GM19328 (cell line): Measurements from ENCODE around the gene STK10.
A peak's percentile ranks its signal among the peaks of the same experiment; 100 is the strongest.

Source experiments
- ATAC-seq: cut with Tn5 transposase; IDR thresholded peaks from one replicate; pipeline ENCODE4 v1.9.1; 2021; ENCODE audit warnings: mild to moderate bottlenecking, moderate library complexity; ENCODE audit not compliant: unreplicated experiment

Gene STK10

GRCh38 chr5:172189693-172190296 lies 1.8 kb upstream of the STK10 start:
- ATAC-seq: no peak

DNA sequence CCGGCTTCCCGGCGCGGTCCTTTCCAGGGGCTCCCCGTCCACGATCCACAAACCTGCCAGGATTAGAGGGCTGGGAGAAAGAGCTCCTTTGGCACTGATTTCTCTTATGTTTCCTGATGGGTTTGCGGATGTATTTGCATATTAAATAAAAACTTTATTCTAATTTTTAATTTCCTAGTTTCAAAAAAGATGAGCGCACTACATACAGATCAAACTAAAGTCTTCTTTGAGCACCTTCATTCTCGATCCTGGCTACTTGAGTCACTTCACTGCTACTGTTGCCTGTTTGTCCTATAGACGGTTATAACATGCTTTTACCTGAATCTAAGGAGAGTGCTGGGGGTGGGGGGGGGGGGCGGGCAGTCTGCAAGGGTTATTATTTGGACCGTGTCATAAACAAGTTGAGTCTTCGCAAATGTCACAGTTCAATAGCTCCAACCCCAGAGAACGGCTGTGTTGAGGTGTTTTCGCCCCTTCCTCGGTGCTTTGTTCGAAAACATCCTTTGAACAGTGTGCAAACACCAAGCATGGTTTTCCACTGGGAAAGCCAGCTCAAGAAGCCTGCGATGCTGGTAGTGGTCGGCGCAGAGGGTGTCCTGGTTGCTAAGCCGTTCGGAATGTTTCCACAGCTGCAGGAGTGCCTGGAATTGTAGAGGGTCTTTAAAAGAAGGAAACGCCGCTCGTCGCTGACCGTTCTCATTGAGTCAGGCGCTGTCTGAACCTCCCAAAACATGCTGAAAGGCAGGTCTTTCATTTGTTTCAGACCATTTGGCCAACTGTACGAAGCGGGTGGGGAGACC lies 1.1 kb upstream of the STK10 start:
- no peak for ATAC-seq

DNA sequence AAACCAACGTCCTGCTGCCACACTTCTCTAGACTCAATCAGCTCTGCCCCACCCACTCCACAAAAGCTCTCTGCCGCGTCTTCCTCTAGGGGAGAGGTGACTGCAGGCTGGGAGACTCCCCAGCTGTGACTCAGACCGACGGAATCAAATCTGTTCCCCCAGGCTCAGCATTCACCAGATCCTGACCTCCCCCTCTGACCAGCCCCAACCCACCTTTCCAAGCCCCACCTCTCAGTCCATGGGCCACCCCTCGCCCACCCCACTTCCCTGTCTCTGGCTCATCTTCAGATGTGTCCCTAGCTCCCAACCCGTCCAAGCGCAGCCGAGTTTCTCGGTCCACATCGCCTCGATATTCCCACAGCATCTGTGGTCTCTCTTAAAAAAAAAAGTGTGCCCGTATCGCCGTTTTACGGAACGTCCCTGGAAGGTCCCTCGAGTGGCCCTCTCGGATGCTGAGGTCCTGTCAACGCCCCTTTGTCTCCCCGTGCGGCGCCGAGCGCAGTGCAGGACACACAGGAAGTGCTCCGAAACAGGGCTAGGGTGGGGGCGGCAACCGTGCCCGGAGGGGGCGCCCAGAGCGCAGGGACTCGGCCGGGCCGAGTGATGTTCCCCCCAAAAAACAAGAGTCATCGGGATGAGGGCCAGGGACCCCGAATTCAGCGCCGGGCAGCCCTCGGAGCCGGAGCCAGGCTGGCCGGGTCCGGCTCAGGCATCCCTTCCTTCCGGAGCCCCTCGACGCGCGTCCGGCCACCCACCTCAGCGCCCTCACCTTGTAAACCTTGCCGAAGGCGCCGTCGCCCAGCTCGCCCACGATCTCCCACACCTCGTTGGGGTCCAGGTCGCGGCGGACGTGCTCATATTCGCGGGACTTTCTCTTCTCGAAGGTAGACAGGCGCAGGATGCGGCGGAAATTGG lies 649 bp downstream of the STK10 start:
- no peak for ATAC-seq

GRCh38 chr5:172186114-172186695 lies 1.8 kb downstream of the STK10 start:
- ATAC-seq: no peak

- ATAC-seq: no peak
These were observed 2.9 kb downstream of the STK10 start for GRCh38 chr5:172185096-172185461.

DNA sequence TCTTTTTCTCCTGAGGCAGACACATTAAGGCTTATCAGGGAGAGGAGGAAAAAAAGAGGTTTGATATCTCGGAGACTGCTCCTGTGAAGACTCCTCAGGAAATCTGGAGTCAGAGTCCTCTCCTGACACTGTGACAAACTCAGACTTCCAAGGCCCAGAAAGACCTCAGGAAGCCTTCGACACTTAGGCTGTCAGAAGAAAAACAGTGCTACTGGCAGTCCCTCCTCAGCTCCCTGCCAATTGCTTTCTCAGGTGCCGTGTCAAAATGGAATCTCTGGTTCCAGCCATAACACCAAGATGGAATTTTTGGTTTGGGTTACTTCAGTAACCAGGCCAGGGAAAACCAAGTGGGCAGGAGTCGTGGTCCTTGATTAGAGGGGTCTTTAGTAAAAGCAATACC lies 4.1 kb downstream of the STK10 start:
- ATAC-seq: no peak

DNA sequence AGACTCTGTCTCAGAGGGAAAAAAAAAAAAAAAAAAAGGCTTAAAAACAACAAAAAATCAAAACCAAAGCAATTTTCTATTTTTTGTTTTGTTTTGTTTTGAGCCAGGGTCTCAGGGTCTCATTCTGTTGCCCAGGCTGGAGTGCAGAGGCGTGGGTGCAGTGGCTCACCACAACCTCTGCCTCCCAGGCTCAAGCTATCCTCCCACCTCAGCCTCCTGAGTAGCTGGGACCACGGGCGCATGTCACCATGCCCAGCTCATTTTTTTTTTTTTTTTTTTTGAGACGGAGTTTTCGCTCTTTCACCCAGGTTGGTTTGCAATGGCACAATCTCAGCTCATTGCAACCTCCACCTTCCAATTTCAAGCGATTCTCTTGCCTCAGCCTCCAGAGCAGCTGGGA lies 5.7 kb downstream of the STK10 start:
- no peak for ATAC-seq

DNA sequence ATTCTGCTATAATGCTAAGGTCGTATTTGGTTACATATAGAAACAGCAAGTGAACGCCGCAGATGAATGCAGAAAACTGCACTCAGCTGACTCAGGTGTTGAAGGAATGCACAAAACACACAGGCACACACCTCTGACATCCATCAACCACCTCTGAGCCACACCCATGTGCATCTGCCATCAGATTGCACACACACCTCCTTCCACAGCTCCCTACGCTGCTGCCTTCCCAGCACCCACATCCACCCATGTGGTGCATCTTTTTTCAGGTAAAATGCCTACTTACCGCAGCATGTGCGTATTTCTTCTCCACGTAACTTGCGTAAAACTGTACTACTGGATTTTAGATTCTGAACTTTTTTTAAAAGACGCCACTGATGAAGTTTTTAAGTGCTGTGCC lies 7.1 kb downstream of the STK10 start:
- ATAC-seq: no peak

GRCh38 chr5:172178991-172179989 lies 8.7 kb downstream of the STK10 start:
- no peak for ATAC-seq

- ATAC-seq: no peak
These were observed 9.6 kb downstream of the STK10 start for GRCh38 chr5:172178301-172178987.

DNA sequence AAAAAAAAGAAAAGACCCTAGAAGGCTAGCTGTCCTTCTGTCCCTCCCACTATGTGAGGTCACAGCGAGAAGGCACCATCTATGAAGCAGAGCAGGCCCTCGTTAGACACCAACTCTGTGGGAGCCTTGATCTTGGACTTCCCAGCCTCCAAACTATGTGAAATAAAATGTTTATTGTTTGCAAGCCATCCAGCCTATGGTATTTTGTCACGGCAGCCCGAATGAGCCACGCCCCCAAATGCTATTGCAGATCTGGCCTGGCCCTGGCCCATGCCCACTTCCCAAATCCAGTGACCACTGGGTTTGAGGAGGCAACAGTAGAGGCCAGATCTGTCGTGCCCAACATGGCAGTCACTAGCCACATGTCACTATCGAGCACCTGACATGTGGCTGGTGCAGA lies 10.8 kb downstream of the STK10 start:
- no peak for ATAC-seq

DNA sequence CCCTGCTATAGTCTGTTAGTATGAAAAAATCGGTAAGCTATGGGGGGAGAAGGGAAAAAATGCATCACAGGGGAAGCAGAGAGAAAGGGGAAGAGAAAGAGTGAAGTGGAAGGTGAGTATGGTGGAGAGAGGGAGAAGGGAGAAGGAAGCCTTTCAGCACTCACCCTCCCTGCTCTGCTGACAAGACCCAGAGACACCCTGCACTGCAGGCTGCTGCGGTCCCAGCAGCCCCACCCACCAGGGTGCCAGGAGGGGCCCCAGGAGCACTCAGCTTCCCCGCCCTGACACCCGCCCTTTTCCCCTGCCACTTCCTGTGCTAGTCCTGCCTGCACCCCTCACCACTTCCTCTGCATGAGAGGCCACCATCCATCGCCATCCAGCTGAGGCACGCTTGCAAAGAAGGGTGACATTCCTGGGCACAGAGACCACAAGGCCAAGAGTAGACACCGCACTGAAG lies 12.7 kb downstream of the STK10 start:
- peak; percentile 68 for ATAC-seq

DNA sequence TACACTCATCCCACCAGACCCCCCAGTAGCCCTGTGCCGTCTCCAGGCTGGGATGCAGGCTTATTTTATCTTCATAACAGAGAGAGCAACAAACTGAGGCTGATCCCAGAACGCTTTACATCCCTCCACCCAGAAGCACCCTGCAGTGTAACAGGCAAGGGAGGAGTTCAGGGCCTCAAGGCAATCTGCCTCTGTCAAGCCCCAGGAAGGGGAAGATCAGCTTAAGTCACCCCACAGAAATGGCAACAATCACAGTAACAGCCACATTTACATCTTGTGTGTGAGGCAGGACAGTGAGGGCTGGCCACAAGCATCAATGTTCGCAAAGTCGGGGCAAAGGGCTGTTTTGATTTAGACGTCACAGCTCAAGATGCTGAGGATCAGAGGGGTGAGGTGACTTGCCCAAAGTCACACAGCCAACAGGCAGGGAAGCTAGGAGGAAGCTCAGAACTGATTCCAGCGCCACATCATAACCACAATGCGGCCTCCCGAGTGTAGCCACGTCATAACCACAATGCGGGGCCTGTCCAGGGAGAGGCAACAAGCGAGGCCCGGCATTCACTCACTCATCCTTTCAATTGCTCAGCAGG lies 14.4 kb downstream of the STK10 start:
- ATAC-seq: no peak

GRCh38 chr5:172172912-172173563 lies 15.0 kb downstream of the STK10 start:
- no peak for ATAC-seq

- no peak for ATAC-seq
These were observed 16.9 kb downstream of the STK10 start for GRCh38 chr5:172171118-172171517.

- ATAC-seq: no peak
These were observed 17.7 kb downstream of the STK10 start for GRCh38 chr5:172170251-172170701.

- no peak for ATAC-seq
These were observed 18.8 kb downstream of the STK10 start for GRCh38 chr5:172169216-172169615.

- ATAC-seq: no peak
These were observed 19.7 kb downstream of the STK10 start for GRCh38 chr5:172168311-172168710.
